Measurements from ENCODE around the gene SCAP. TPM values are rescaled to one million over a fixed set of nuclear protein-coding genes. Genes with fewer than 3 reads are reported as not detected.
A peak's percentile ranks its signal among the peaks of the same experiment; 100 is the strongest.

SCAP gene
- total RNA-seq, 2 experiments from 2014 or later, result 68.1 to 71.4 TPM

DNA sequence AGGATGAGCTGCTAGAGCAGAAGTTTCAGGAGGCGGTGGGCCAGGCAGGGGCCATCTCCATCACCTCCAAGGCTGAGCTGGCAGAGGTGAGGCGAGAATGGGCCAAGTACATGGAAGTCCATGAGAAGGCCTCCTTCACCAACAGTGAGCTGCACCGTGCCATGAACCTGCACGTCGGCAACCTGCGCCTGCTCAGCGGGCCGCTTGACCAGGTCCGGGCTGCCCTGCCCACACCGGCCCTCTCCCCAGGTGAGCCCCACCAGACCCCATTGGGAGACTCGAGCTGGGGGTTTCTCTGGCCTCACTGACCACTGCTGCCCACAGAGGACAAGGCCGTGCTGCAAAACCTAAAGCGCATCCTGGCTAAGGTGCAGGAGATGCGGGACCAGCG, 66.9 kb downstream of the SCAP start:
- Mint-ChIP-seq H3K4me3 (no peak overlapping the region), H3K27ac (no peak overlapping the region), H3K27me3 (no peaks in the 10 kb centered on the region), H3K36me3 (ENCODE audit: low read depth) (peaks cover 15% of the 10 kb centered on the region), H3K9me3 (no peaks in the 10 kb centered on the region), H3K4me1 (peaks cover 8% of the 10 kb centered on the region)
- no peak for DNase-seq
- CTCF ChIA-PET, result interaction anchor here (1.0 to 1.2 kb wide), 3 partner anchors 12 to 139 kb away, joined by 3 to 4 read pairs (median 3); no protein-coding TSS in a partner anchor
- POLR2A ChIA-PET, result no interaction called here

DNA sequence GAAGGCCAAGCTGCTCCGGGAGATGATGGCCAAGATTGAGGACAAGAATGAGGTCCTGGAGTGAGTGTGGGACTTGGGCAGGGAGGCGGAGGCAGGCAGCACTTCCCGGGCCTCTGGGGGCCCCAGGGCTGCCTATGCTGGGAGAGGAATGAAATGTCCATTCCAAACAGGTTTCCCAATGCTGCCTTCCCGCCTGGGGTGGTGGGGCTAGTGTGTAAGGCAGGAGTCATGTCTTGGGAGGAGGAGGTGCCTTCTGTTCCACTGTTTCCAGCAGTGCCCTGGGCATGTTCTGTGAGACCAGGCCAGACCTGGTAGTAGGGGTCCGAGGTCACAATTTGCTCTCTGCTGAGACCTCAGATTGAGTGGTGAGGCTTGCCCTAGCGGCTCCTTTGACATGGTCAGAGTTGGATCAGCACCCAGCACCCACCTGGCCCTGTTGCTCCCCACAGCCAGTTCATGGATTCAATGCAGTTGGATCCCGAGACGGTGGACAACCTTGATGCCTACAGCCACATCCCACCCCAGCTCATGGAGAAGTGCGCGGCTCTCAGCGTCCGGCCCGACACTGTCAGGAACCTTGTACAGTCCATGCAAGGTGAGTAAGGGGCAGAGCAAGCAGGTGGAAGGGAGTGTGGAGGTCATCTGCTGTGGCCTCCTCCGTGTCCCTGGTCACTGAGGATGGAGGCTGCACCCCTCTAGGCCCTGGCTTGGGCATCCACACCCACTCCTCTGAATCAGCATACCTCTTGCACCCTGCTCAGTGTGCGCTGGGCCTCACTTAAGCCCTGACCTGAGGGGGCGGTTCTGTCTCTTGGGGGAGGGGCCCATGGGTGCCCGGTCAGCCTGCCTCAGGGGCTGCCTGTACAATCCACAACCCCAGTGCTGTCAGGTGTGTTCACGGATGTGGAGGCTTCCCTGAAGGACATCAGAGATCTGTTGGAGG, 67.6 kb downstream of the SCAP start:
- H3K27me3 Mint-ChIP-seq, result no peaks in the 10 kb centered on the region
- peaks cover 12% of the 10 kb centered on the region for H3K36me3 Mint-ChIP-seq (ENCODE audit: low read depth)
- no peaks in the 10 kb centered on the region for H3K9me3 Mint-ChIP-seq
- H3K4me1 Mint-ChIP-seq, result peaks cover 8% of the 10 kb centered on the region
- POLR2A ChIA-PET, result no interaction called here
- CTCF ChIA-PET, result no interaction called here
- no peak for DNase-seq
- peak overlapping the region; percentile 34 for H3K27ac Mint-ChIP-seq
- no peak overlapping the region for H3K4me3 Mint-ChIP-seq

DNA sequence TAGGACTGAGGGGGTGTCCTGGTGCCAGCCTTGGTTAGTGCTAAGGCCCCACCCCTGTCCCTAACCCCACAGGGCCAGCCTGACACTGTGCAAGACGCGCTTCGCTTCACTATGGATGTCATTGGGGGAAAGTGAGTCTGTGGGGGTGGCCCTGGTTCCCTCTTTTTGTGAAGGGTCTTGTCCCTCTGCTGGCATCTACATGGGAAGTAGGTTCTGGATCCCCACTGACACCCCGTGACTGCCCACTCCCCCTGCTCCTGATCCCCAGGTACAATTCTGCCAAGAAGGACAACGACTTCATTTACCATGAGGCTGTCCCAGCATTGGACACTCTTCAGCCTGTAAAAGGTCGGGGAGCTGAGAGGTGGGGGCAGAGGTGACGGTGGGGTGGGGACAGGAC, 68.5 kb downstream of the SCAP start:
- Mint-ChIP-seq H3K4me3 (no peak overlapping the region), H3K27ac (no peak overlapping the region), H3K9me3 (no peaks in the 10 kb centered on the region), H3K36me3 (ENCODE audit: low read depth) (peaks cover 9% of the 10 kb centered on the region), H3K27me3 (no peaks in the 10 kb centered on the region), H3K4me1 (peaks cover 8% of the 10 kb centered on the region)
- ChIA-PET CTCF (interaction anchor here (3.0 kb wide), 1 partner anchor 14 kb away, joined by 12 read pairs; no protein-coding TSS in a partner anchor), POLR2A (no interaction called here)
- DNase-seq, result no peak

GRCh38 chr3:47406762-47407149, 69.0 kb downstream of the SCAP start:
- peaks cover 8% of the 10 kb centered on the region for H3K4me1 Mint-ChIP-seq
- no peaks in the 10 kb centered on the region for H3K27me3 Mint-ChIP-seq
- H3K4me3 Mint-ChIP-seq, result no peak overlapping the region
- H3K36me3 Mint-ChIP-seq (ENCODE audit: low read depth), result peaks cover 9% of the 10 kb centered on the region
- ChIA-PET POLR2A (no interaction called here), CTCF (interaction anchor here (0.5 to 3.0 kb wide), 2 partner anchors 14 to 761 kb away, joined by 4 to 12 read pairs; no protein-coding TSS in a partner anchor)
- no peak overlapping the region for H3K27ac Mint-ChIP-seq
- no peak for DNase-seq
- no peaks in the 10 kb centered on the region for H3K9me3 Mint-ChIP-seq

GRCh38 chr3:47405820-47406761, 69.7 kb downstream of the SCAP start:
- peaks cover 4% of the 10 kb centered on the region for H3K36me3 Mint-ChIP-seq (ENCODE audit: low read depth)
- H3K27me3 Mint-ChIP-seq, result no peaks in the 10 kb centered on the region
- no peaks in the 10 kb centered on the region for H3K9me3 Mint-ChIP-seq
- H3K4me3 Mint-ChIP-seq, result no peak overlapping the region
- H3K4me1 Mint-ChIP-seq, result peaks cover 8% of the 10 kb centered on the region
- no peak for DNase-seq
- no peak overlapping the region for H3K27ac Mint-ChIP-seq
- POLR2A ChIA-PET, result no interaction called here
- CTCF ChIA-PET, result interaction anchor here (0.5 to 3.0 kb wide), 4 partner anchors 7 to 762 kb away, joined by 3 to 12 read pairs (median 4); no protein-coding TSS in a partner anchor

GRCh38 chr3:47404955-47405790, 70.6 kb downstream of the SCAP start:
- CTCF ChIA-PET, result interaction anchor here (0.7 to 3.0 kb wide), 3 partner anchors 8 to 16 kb away, joined by 3 to 12 read pairs (median 3); no protein-coding TSS in a partner anchor
- Mint-ChIP-seq H3K4me1 (peaks cover 8% of the 10 kb centered on the region), H3K4me3 (no peak overlapping the region), H3K36me3 (ENCODE audit: low read depth) (peaks cover 4% of the 10 kb centered on the region), H3K9me3 (no peaks in the 10 kb centered on the region), H3K27me3 (no peaks in the 10 kb centered on the region), H3K27ac (no peak overlapping the region)
- DNase-seq, result no peak
- POLR2A ChIA-PET, result no interaction called here

GRCh38 chr3:47404431-47404876, 71.3 kb downstream of the SCAP start:
- POLR2A ChIA-PET, result no interaction called here
- Mint-ChIP-seq H3K4me1 (peaks cover 8% of the 10 kb centered on the region), H3K27ac (no peak overlapping the region), H3K4me3 (no peak overlapping the region), H3K36me3 (ENCODE audit: low read depth) (peaks cover 4% of the 10 kb centered on the region), H3K27me3 (no peaks in the 10 kb centered on the region), H3K9me3 (no peaks in the 10 kb centered on the region)
- no peak for DNase-seq
- CTCF ChIA-PET, result interaction anchor here (0.6 to 3.0 kb wide), 4 partner anchors 9 to 875 kb away, joined by 3 to 12 read pairs (median 3); no protein-coding TSS in a partner anchor

DNA sequence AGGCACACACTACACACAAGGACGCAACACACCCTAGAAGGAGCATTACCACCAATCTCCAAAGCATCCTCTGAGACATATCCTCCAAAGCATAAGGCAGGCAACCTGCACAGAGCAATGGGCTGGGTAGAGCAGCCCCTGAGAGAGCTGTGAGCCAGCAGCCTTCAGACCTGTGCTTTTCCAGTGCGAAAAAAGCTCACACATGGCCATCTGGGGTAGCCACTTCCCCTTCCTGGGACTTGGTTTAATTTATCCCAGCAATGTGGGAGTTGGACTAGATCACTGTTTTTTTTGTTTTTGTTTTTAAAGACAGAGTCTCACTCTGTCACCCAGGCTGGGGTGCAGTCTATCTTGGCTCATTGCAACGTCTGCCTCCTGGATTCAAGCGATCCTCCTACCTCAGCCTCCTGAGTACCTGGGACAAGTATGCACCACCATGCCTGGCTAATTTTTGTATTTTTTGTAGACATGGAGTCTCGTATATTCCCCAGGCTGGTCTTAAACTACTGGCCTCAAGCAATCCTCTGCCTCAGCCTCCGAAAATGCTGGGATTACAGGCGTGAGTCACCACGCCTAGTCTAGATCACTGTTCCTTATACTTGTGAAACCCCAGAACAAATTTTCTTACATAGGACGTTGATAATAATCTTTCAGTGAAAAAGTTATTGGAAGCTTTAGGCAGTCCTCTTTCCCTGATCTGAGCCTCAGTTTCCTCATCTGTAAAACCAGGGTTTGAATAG, 76.0 kb downstream of the SCAP start:
- Mint-ChIP-seq H3K36me3 (ENCODE audit: low read depth) (peaks cover 2% of the 10 kb centered on the region), H3K27ac (no peak overlapping the region), H3K4me3 (no peak overlapping the region), H3K27me3 (no peaks in the 10 kb centered on the region), H3K4me1 (peaks cover 14% of the 10 kb centered on the region), H3K9me3 (no peaks in the 10 kb centered on the region)
- ChIA-PET CTCF (interaction anchor here (0.6 to 1.0 kb wide), 2 partner anchors 21 to 219 kb away, joined by 3 to 4 read pairs; no protein-coding TSS in a partner anchor), POLR2A (interaction anchor here (0.5 to 0.6 kb wide), 2 partner anchors 493 to 627 kb away, joined by 3 to 4 read pairs; no protein-coding TSS in a partner anchor)
- DNase-seq, result no peak

DNA sequence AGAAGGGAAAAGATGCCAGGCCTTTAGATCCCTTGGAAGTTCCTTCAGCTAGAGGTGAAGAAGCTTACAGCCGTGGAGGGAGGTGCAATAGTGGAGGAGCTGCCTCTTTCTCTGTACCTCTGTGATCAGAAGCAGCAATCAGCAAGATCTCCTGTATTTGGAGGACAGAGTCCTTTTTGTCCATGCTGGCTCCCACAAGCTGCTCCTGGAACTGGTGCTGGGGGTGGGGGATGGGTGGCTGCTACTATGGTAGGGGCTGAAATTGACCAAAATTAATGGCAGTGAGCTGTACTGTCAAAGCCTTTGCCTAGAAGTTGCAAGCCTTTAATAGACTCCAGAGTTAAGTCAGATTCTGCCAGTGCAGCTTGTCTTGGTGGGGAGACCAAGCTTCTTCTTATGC, 76.7 kb downstream of the SCAP start:
- peaks cover 17% of the 10 kb centered on the region for H3K4me1 Mint-ChIP-seq
- ChIA-PET CTCF (interaction anchor here (0.6 to 1.0 kb wide), 2 partner anchors 22 to 218 kb away, joined by 3 to 4 read pairs; no protein-coding TSS in a partner anchor), POLR2A (interaction anchor here (0.5 to 0.6 kb wide), 2 partner anchors 494 to 626 kb away, joined by 3 to 4 read pairs; no protein-coding TSS in a partner anchor)
- no peaks in the 10 kb centered on the region for H3K27me3 Mint-ChIP-seq
- H3K9me3 Mint-ChIP-seq, result no peaks in the 10 kb centered on the region
- H3K4me3 Mint-ChIP-seq, result no peak overlapping the region
- DNase-seq, result no peak
- no peak overlapping the region for H3K27ac Mint-ChIP-seq
- peaks cover 2% of the 10 kb centered on the region for H3K36me3 Mint-ChIP-seq (ENCODE audit: low read depth)

DNA sequence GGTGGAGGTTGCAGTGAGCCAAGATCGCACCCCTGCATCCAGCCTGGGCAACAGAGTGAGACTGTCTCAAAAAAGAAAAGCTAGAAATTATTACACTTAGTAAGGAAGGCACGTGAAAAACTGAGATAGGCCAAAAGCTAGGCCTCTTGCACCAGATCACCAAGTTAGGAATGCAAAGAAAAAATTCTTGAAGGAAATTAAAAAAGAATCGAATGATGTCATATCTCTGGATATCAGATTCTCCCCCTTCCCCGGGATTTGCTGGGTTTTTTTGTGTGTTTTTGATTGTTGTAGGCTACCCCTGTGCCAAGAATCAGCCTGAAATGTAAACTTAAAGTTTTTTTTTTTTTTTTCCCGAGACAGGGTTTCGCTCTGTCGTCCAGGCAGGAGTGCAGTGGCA, 77.5 kb downstream of the SCAP start:
- ChIA-PET CTCF (interaction anchor here (0.6 to 1.0 kb wide), 2 partner anchors 23 to 229 kb away, joined by 4 to 6 read pairs; no protein-coding TSS in a partner anchor), POLR2A (no interaction called here)
- no peak overlapping the region for H3K4me3 Mint-ChIP-seq

DNA sequence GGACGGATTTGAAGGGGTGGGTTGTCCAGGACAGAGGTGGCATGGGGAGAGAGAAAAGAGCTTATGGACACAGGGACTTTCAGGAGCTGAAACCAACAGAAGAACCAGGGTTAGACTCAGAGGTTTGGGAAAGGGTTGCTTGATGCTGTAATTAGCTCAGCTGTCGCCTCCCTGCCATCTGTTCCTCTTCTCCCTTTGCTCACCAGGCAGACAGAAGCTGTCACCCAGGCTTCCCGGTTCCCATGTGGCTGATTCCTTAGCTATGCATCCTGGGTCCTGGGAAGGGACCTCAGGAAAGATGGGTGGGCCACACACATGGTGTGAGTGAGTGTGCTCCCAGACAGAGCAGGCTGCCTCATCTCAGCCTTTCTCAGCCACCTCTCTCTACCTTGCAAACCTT, 80.9 kb downstream of the SCAP start:
- ChIA-PET CTCF (interaction anchor here (0.5 kb wide), 1 partner anchor 24 kb away, joined by 3 read pairs; no protein-coding TSS in a partner anchor), POLR2A (no interaction called here)
- H3K27me3 Mint-ChIP-seq, result no peaks in the 10 kb centered on the region
- no peak overlapping the region for H3K4me3 Mint-ChIP-seq
- no peaks in the 10 kb centered on the region for H3K9me3 Mint-ChIP-seq
- H3K27ac Mint-ChIP-seq, result peak overlapping the region; percentile 60
- no peak for DNase-seq
- peaks cover 2% of the 10 kb centered on the region for H3K36me3 Mint-ChIP-seq (ENCODE audit: low read depth)
- H3K4me1 Mint-ChIP-seq, result peaks cover 21% of the 10 kb centered on the region

More for the DNA sequence above, 77.5 kb downstream of the SCAP start:
- DNase-seq, result no peak
- H3K27me3 Mint-ChIP-seq, result no peaks in the 10 kb centered on the region
- peaks cover 19% of the 10 kb centered on the region for H3K4me1 Mint-ChIP-seq
- no peaks in the 10 kb centered on the region for H3K9me3 Mint-ChIP-seq
- no peak overlapping the region for H3K27ac Mint-ChIP-seq
- peaks cover 2% of the 10 kb centered on the region for H3K36me3 Mint-ChIP-seq (ENCODE audit: low read depth)
